K562 (cell line): ENCODE results near the gene HIVEP1. TPM values are rescaled to one million over a fixed set of nuclear protein-coding genes. Genes with fewer than 3 reads are reported as not detected.

Experiments used
- ATAC-seq: fragments of 200-7000 bp; cut with Tn5 transposase; 3 replicates; pipeline ENCODE4 v1.9.1; 2020; ENCODE audit warnings: moderate library complexity
- BruUV-seq: library from RNA; stranded (reverse); fragments of 400-500 nt; replicated peaks from 2 replicates; lab custom pipeline; 2021; lab: Mats Ljungman, UMichigan
- CTCF ChIA-PET: fragments of 300-600 bp; formaldehyde crosslinking; extraction: SDS; loops from one replicate; lab custom pipeline; 2021; ENCODE audit warnings: low intra/inter-chr PET ratio; lab: Yijun Ruan, JAX
- POLR2A ChIA-PET: fragments of 300-600, 350-650 bp; sonication (Branson Sonifier 250); formaldehyde crosslinking; extraction: SDS; loops from one replicate; lab custom pipeline; 2021; ENCODE audit warnings: antibody characterized with exemption, inconsistent platforms; lab: Yijun Ruan, JAX
- DNase-seq, 4 experiments: peaks; one replicate each; pipeline versions ENCODE4 v3.0.0 to v3.0.0-alpha.2; 2011 to 2018; ENCODE audit warnings: low spot score in 3 of 4, mixed read lengths in 3 of 4; ENCODE audit errors: extremely low read depth in 1 of 4
- FAIRE-seq: peaks from 2 replicates; lab custom pipeline; 2011; peaks lifted over from hg19 to GRCh38; lab: Jason Lieb, UNC
- H2AFZ ChIP-seq: 2 replicates; pipeline ENCODE4 v1.6.0; 2011; ENCODE audit warnings: low read depth, low read length, control low read depth, inconsistent platforms
- H3K27ac ChIP-seq: fragments of 200-600 bp; 3 replicates; pipeline ENCODE4 v1.8.0; 2011; ENCODE audit warnings: low read depth, mild to moderate bottlenecking, control low read depth, inconsistent platforms, low read length, moderate library complexity, mixed read lengths; ENCODE audit errors: extremely low read depth
- H3K27me3 ChIP-seq, 2 experiments: fragments of 300-600 bp in 1 of 2; 2 replicates in 1 of 2; 3 replicates in 1 of 2; pipeline versions ENCODE4 v1.6.0 to v1.8.0; 2011; ENCODE audit warnings: inconsistent platforms in 2 of 2, low read length in 2 of 2, mild to moderate bottlenecking in 1 of 2, mixed read lengths in 1 of 2, moderate library complexity in 1 of 2; ENCODE audit not compliant: control insufficient read depth in 2 of 2, insufficient read depth in 2 of 2
- H3K36me3 ChIP-seq: fragments of 300-600 bp; 3 replicates; pipeline ENCODE4 v1.8.0; 2011; ENCODE audit warnings: mild to moderate bottlenecking, low read length, inconsistent platforms; ENCODE audit not compliant: control insufficient read depth, insufficient read depth
- H3K4me1 ChIP-seq, 2 experiments: fragments of 200-600 bp in 1 of 2; replicated peaks in 1 of 2; 2 replicates in 1 of 2; 3 replicates in 1 of 2; pipeline versions ENCODE4 v1.5.1 to v1.8.0; 2011; ENCODE audit warnings: inconsistent platforms in 2 of 2, low read length in 2 of 2, mild to moderate bottlenecking in 1 of 2, mixed read lengths in 1 of 2, moderate library complexity in 1 of 2; ENCODE audit not compliant: control insufficient read depth in 2 of 2, insufficient read depth in 2 of 2
- H3K4me2 ChIP-seq: 2 replicates; pipeline ENCODE4 v1.6.1; 2011; ENCODE audit warnings: low read length, control low read depth, inconsistent platforms, mixed read lengths; ENCODE audit not compliant: insufficient read depth
- H3K4me3 ChIP-seq: fragments of 200-600 bp; sonication (generic), shearing (Covaris generic); 2 replicates; pipeline ENCODE4 v1.5.1; 2016; ENCODE audit warnings: control low read depth, inconsistent platforms
- H3K79me2 ChIP-seq: fragments of 200-600 bp; 3 replicates; pipeline ENCODE4 v1.8.0; 2011; ENCODE audit warnings: low read length, inconsistent platforms; ENCODE audit not compliant: control insufficient read depth, insufficient read depth
- H3K9ac ChIP-seq, 2 experiments: 2 replicates each; pipeline versions ENCODE4 v1.6.0 to v1.6.1; 2011; ENCODE audit warnings: low read depth in 2 of 2, low read length in 2 of 2, control low read depth in 1 of 2, inconsistent platforms in 1 of 2, mild to moderate bottlenecking in 1 of 2, mixed read lengths in 1 of 2; ENCODE audit not compliant: insufficient read depth in 1 of 2
- H3K9me1 ChIP-seq: one replicate; pipeline ENCODE4 v1.6.0; 2011; ENCODE audit warnings: inconsistent platforms, mild to moderate bottlenecking, low read length, moderate library complexity; ENCODE audit not compliant: control insufficient read depth, insufficient read depth
- H3K9me3 ChIP-seq: replicated peaks from 2 replicates; pipeline ENCODE4 v1.5.1; 2011; ENCODE audit warnings: low read depth, low read length, inconsistent platforms; ENCODE audit not compliant: control insufficient read depth, insufficient read depth
- H4K20me1 ChIP-seq: replicated peaks from 2 replicates; pipeline ENCODE4 v1.6.1; 2011; ENCODE audit warnings: low read length, inconsistent platforms, mixed read lengths; ENCODE audit not compliant: control insufficient read depth, insufficient read depth
- ATF7 ChIP-seq: fragments of 450-650 bp; IDR thresholded peaks from 2 replicates; pipeline ENCODE4 v1.7.1; 2014; ENCODE audit warnings: mild to moderate bottlenecking, moderate library complexity
- DLX4 ChIP-seq: fragments of 250-450 bp; sonication (Bioruptor Pico); IDR thresholded peaks from 2 replicates; pipeline ENCODE4 v1.6.1; 2021; ENCODE audit warnings: mild to moderate bottlenecking
- ELF4 ChIP-seq: fragments of 450-650 bp; formaldehyde crosslinking; IDR thresholded peaks from 2 replicates; pipeline ENCODE4 v1.4.0; 2022; ENCODE audit warnings: missing genetic modification characterization
- JUN ChIP-seq, 2 experiments: sonication (generic) in 1 of 2; formaldehyde crosslinking in 1 of 2; IDR thresholded peaks; 2 replicates each; pipeline versions ENCODE4 v1.6.1 to v1.8.0; 2012 to 2022; ENCODE audit warnings: borderline replicate concordance in 2 of 2, mild to moderate bottlenecking in 2 of 2, improper control_type of control experiment in 1 of 2, low read depth in 1 of 2, low read length in 1 of 2, missing genetic modification reagents in 1 of 2
- MEF2A ChIP-seq: IDR thresholded peaks from 2 replicates; pipeline ENCODE4 v1.6.1; 2011; ENCODE audit warnings: low read depth, mild to moderate bottlenecking, low read length, moderate library complexity; ENCODE audit not compliant: control insufficient read depth
- MIER1 ChIP-seq: fragments of 450-650 bp; IDR thresholded peaks from 2 replicates; pipeline ENCODE4 v1.6.1; 2016; ENCODE audit warnings: antibody characterized with exemption, mild to moderate bottlenecking, low read depth
- NR0B1 ChIP-seq: fragments of 450-650 bp; IDR thresholded peaks from one replicate; pipeline ENCODE4 v1.6.1; 2018; ENCODE audit warnings: mild to moderate bottlenecking, moderate library complexity; ENCODE audit not compliant: partially characterized antibody
- PRDM10 ChIP-seq: fragments of 450-650 bp; IDR thresholded peaks from 2 replicates; pipeline ENCODE4 v1.6.1; 2018; ENCODE audit not compliant: partially characterized antibody
- RFX1 ChIP-seq: fragments of 450-650 bp; IDR thresholded peaks from 2 replicates; pipeline ENCODE4 v1.6.1; 2016; ENCODE audit warnings: mild to moderate bottlenecking, moderate library complexity
- SRSF3 ChIP-seq: fragments of 200-400 bp; formaldehyde crosslinking; IDR thresholded peaks from 2 replicates; pipeline ENCODE4 v1.6.1; 2016; ENCODE audit warnings: mild to moderate bottlenecking, low read length, moderate library complexity; ENCODE audit not compliant: insufficient read depth
- STAG1 ChIP-seq: sonication (generic); formaldehyde crosslinking; IDR thresholded peaks from 2 replicates; pipeline ENCODE4 v1.5.0; 2020; ENCODE audit warnings: missing genetic modification reagents, borderline replicate concordance
- SUPT5H ChIP-seq: fragments of 450-650 bp; IDR thresholded peaks from 2 replicates; pipeline ENCODE4 v1.6.1; 2016
- TEAD1 ChIP-seq, 2 experiments: fragments of 450-650 bp in 1 of 2; sonication (generic) in 1 of 2; formaldehyde crosslinking; IDR thresholded peaks; 2 replicates each; pipeline versions ENCODE4 v1.4.0 to v1.8.0; 2020 to 2022; ENCODE audit warnings: mild to moderate bottlenecking in 2 of 2, missing genetic modification reagents in 1 of 2
- THRAP3 ChIP-seq: fragments of 450-650 bp; IDR thresholded peaks from 2 replicates; pipeline ENCODE4 v1.6.1; 2016; ENCODE audit warnings: mild to moderate bottlenecking, inconsistent platforms, borderline replicate concordance
- ZBTB34 ChIP-seq: fragments of 250-450 bp; sonication (Bioruptor Pico); IDR thresholded peaks from 2 replicates; pipeline ENCODE4 v1.8.0; 2021; ENCODE audit warnings: mild to moderate bottlenecking, moderate library complexity
- ZNF175 ChIP-seq: fragments of 200-800 bp; sonication (Bioruptor generic); IDR thresholded peaks from 2 replicates; pipeline ENCODE4 v1.6.1; 2016; ENCODE audit warnings: low read depth, mild to moderate bottlenecking, missing genetic modification characterization, missing compliant biosample characterization
- WGBS: fragments of 100-300 bp; shearing (Covaris generic); methylation state at CpG from one replicate; pipeline ENCODE4 v1.1.6; 2016; ENCODE audit warnings: low coverage, mixed read lengths; ENCODE audit not compliant: insufficient coverage; ENCODE audit errors: missing lambda C conversion rate; 5-methylcytosine and 5-hydroxymethylcytosine counted together
- in situ Hi-C: fragments of 300-500 bp; cut with MboI; formaldehyde crosslinking; loops from 4 replicates; pipeline ENCODE4 v1.15.0; 2018; ENCODE audit warnings: inconsistent platforms, mixed read lengths
- intact Hi-C: fragments of 100-400 bp; cut with micrococcal nuclease; formaldehyde crosslinking; loops from 2 replicates; pipeline ENCODE4 v1.14.2; 2022
- polyA plus RNA-seq, 8 experiments: library from polyadenylated mRNA; depleted of rRNA in 4 of 8; stranded (reverse) in 5 of 8; unstranded in 3 of 8; fragments of >200 nt; fragmentation: Nextera tagmentation in 2 of 8; fragmentation: Illumina TruSeq in 1 of 8; extraction: Ambion mirVana in 2 of 8; extraction: Trizol in 1 of 8; gene quantifications; 2 replicates each; pipeline versions ENCODE4 v1.2.1 to v1.2.3, GENCODE V29; 2011 to 2014; ENCODE audit warnings: inconsistent platforms in 1 of 8, missing spikeins in 1 of 8
- total RNA-seq, 7 experiments: library from RNA; depleted of rRNA in 6 of 7; stranded (reverse); fragments of >200 nt in 6 of 7; fragmentation: Illumina TruSeq in 2 of 7; extraction: Trizol in 2 of 7; gene quantifications; 2 replicates each; pipeline versions ENCODE4 v1.2.1 to v1.2.3, GENCODE V29; 2011 to 2021; ENCODE audit warnings: low replicate concordance in 1 of 7

Gene HIVEP1
- total and polyA plus RNA-seq, 9 of the 15 experiments (the other 6 are each of a cell fraction or from before 2014, with no cell fraction given) = 6.0 to 33.3 (median 21.7) TPM

GRCh38 chr6:12175626-12176025 lies 163.5 kb downstream of the HIVEP1 start:
- intact Hi-C loops (no loop called here), in situ Hi-C loops (no loop called here)
- POLR2A ChIA-PET = no interaction called here
- Histone ChIP-seq H3K9me3 (no peaks in the 10 kb centered on the region), H3K9me1 (no peaks in the 10 kb centered on the region), H2AFZ (no peak overlapping the region), H4K20me1 (no peaks in the 10 kb centered on the region), H3K27me3 (peaks cover 11 to 17% of the 10 kb centered on the region in 2 experiments; a peak in 4 of 5 replicates), H3K27ac (no peak overlapping the region), H3K36me3 (no peaks in the 10 kb centered on the region), H3K4me1 (no peaks in the 10 kb centered on the region), H3K9ac (no peak overlapping the region), H3K79me2 (no peaks in the 10 kb centered on the region), H3K4me2 (no peak overlapping the region), H3K4me3 (no peak overlapping the region)
- DNase-seq (peak in 2 of 4 experiments; percentile 14 to 18), FAIRE-seq (peak; percentile 11), ATAC-seq (peak; percentile 80)
- no TSS peak for BruUV-seq
- CTCF ChIA-PET = no interaction called here
- WGBS = 5% methylated on average over 8 of the region's 8 CpGs
- TF ChIP-seq THRAP3 (no peak), TEAD1 (CRISPR knock-in tag; IDR thresholded peaks at IDR 0.05) (no peak), ZNF175 (CRISPR knock-in tag) (no peak), MIER1 (no peak), NR0B1 (no peak), SRSF3 (no peak), RFX1 (no peak), SUPT5H (no peak), ELF4 (no peak), JUN (IDR thresholded peaks at IDR 0.05; ENCODE audit: borderline replicate concordance, low read depth, low read length) (no peak), JUN (CRISPR knock-in tag; IDR thresholded peaks at IDR 0.05; ENCODE audit: borderline replicate concordance) (no peak), PRDM10 (no peak), ATF7 (no peak), MEF2A (no peak), DLX4 (no peak), STAG1 (CRISPR knock-in tag) (no peak), ZBTB34 (CRISPR knock-in tag) (no peak)
